GM12872 (cell line): ENCODE data around the gene AMPD1.

Source experiments
- TF ChIP-seq, protein P1 (sequence below): IDR thresholded peaks from 3 replicates; pipeline ENCODE4 v1.5.1; 2011; ENCODE audit warnings: low read depth, mild to moderate bottlenecking, low read length, moderate library complexity; ENCODE audit not compliant: insufficient read depth

The AMPD1 gene

DNA sequence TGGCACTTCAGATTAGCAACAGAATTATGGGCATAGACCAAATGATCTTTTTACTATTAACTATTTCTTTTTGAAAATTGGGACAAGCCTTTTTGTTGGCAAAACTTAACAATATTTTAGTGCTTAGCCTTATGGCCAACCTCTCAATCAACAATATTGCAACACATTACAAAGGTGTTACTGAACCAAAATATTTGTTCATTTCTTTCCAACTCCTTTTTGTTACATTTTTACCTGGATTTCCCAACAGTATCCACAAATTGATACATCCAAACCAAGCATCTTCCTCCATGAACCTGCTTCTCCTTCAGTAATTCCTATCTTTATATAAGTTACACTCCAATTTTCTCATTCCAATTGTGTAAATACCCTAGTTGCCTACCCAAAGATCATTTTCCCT, 1.5 kb upstream of the AMPD1 start:
- TF ChIP-seq, protein P1, sequence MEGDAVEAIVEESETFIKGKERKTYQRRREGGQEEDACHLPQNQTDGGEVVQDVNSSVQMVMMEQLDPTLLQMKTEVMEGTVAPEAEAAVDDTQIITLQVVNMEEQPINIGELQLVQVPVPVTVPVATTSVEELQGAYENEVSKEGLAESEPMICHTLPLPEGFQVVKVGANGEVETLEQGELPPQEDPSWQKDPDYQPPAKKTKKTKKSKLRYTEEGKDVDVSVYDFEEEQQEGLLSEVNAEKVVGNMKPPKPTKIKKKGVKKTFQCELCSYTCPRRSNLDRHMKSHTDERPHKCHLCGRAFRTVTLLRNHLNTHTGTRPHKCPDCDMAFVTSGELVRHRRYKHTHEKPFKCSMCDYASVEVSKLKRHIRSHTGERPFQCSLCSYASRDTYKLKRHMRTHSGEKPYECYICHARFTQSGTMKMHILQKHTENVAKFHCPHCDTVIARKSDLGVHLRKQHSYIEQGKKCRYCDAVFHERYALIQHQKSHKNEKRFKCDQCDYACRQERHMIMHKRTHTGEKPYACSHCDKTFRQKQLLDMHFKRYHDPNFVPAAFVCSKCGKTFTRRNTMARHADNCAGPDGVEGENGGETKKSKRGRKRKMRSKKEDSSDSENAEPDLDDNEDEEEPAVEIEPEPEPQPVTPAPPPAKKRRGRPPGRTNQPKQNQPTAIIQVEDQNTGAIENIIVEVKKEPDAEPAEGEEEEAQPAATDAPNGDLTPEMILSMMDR: no peak

DNA sequence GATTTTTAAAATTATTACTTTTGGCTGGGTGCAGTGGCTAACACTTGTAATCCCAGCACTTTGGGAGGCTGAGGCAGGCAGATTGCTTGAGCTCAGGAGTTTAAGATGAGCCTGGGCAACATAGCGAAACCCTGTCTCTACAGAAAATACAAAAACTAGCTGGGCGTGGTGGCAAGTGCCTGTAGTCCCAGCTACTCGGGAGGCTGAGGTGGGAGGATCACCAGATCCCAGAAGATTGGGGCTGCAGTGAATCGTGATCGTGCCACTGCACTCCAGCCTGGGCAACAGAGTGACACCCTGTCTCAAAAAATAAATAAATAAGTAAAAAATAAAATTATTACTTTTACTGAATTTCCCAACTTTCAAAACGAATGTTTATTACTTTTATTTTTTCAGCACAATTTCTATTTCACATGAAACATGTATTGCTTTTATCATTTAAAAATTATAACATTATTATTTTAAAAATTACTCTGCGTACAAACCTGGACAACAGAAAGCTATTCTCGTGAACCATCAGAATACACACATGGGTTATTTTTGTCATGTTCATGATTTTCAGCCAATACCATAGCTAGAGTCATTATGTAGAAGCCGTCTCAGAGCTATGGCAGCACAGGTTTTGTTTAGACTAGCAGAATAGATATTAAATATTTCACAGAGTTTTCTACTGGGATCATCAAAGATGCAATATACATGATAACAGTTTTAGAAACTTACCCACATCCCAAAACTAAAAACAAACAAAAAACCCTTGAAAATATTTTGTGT, 621 bp downstream of the AMPD1 start:
- TF ChIP-seq, protein P1: no peak

GRCh38 chr1:114692947-114693346, 2.4 kb downstream of the AMPD1 start:
- TF ChIP-seq, protein P1: no peak

DNA sequence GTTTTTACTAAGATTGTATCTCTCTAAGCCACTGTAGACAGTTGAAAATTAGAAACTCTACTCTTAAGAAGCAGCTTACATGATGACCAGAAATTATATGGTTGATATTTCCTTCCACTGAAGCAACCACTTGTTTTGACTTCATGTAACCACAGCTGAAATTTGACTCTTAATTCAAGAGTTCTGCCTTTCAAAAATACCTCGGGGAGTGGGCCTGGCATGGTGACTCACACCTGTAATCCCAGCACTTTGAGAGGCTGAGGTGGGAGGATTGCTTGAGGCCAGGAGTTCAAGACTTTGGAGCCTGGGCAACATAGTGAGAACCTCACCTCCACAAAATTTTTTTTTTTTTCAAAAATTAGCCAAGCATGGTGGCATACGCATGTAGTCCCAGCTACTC, 4.3 kb downstream of the AMPD1 start:
- TF ChIP-seq, protein P1: no peak

DNA sequence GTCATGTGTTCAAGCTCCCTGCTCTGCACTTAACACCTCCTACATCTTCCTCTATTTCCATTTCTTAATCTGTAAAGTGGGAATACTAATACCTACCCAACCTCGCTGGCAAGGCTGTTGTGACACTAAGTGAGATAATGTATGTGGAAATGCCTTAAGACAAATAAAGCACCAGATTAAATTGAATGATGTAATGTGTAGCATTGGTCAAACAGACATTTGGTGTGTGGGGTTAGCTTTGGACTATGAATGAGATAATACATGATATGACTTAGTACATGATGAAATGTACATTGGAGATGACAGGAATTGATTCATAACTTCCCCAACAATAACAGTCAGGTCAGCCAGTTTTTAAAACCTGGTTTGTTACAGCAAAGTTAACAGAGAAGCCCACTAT, 5.2 kb downstream of the AMPD1 start:
- TF ChIP-seq, protein P1: no peak

DNA sequence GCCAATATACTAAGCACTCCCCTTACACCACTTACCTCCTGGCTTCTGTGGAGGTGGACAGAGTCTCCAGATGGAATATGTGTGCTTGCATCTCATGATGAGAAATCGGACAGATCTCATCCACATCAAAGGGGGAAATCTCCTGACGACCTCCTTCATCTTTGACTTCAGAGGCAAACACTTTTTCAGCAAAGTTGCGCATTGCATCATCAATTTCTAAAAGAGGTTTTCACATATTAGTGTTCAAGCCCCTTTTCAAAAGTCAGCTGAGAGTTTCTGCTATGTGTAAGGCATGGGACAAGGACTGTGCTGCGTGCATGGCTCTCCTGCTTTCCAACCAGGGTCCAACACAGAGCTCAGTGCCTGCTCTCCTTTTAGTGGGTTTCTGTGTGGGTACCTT, 6.8 kb downstream of the AMPD1 start:
- TF ChIP-seq, protein P1: no peak

GRCh38 chr1:114685851-114686250, 9.5 kb downstream of the AMPD1 start:
- TF ChIP-seq, protein P1: no peak
